Stimulated activated effector memory CD8-positive, alpha-beta T cell treated with anti-CD3 and anti-CD28 coated beads, Interleukin-12 subunit alpha, Interleukin-12 subunit beta, amount 100 ng/mL, for 72 hours (primary cell): ENCODE measurements around the gene MARK4.
A peak's percentile ranks its signal among the peaks of the same experiment; 100 is the strongest.
"Not testable (repeated sequence)": the region's sequence is repeated elsewhere in the genome, so short reads cannot be mapped to it uniquely, and the experiment has no call there.

Experiments used
- ATAC-seq: fragments of 150-1000 bp; cut with Tn5 transposase; 2 replicates; pipeline ENCODE4 v1.10.0; 2021
- DNase-seq, 2 donors: peaks; one replicate each; pipeline ENCODE4 v3.0.0; 2021 to 2022; ENCODE audit warnings: low spot score in 2 of 2
- H3K27ac Mint-ChIP-seq: one replicate; pipeline ENCODE4 v1.8.0; 2022; ENCODE audit warnings: mild to moderate bottlenecking, mixed read lengths
- H3K36me3 Mint-ChIP-seq: one replicate; pipeline ENCODE4 v1.8.0; 2022; ENCODE audit warnings: mild to moderate bottlenecking, mixed read lengths
- H3K4me1 Mint-ChIP-seq: one replicate; pipeline ENCODE4 v1.8.0; 2022; ENCODE audit warnings: mixed read lengths
- H3K4me3 Mint-ChIP-seq: one replicate; pipeline ENCODE4 v1.8.0; 2022; ENCODE audit warnings: mild to moderate bottlenecking, mixed read lengths
- H3K9me3 Mint-ChIP-seq: one replicate; pipeline ENCODE4 v1.8.0; 2022; ENCODE audit warnings: mixed read lengths

The MARK4 gene

GRCh38 chr19:45322744-45323281 lies 71.7 kb downstream of the MARK4 start, which contains the start of gene CKM:
TSS of gene CKM (minus strand) at chr19:45322875. CDS start at chr19:45319713, 3,162 bp downstream.
- H3K4me3 Mint-ChIP-seq, result no peak within 1 kb of the TSS
- DNase-seq (no peak), ATAC-seq (peak; percentile 5)
- H3K4me1 Mint-ChIP-seq, result peaks cover 5% of the 10 kb centered on the region
- H3K27ac Mint-ChIP-seq, result no peak within 1 kb of the TSS
- no peaks in the 10 kb centered on the region for H3K36me3 Mint-ChIP-seq
- H3K9me3 Mint-ChIP-seq, result no peaks in the 10 kb centered on the region

GRCh38 chr19:45323671-45324081 lies 72.6 kb downstream of the MARK4 start:
- H3K9me3 Mint-ChIP-seq, result no peaks in the 10 kb centered on the region
- no peaks in the 10 kb centered on the region for H3K36me3 Mint-ChIP-seq
- peaks cover 5% of the 10 kb centered on the region for H3K4me1 Mint-ChIP-seq
- ATAC-seq, result no peak
- H3K27ac Mint-ChIP-seq, result no peak overlapping the region
- DNase-seq, result no peak
- no peak overlapping the region for H3K4me3 Mint-ChIP-seq

- H3K36me3 Mint-ChIP-seq, result no peaks in the 10 kb centered on the region
- no peak overlapping the region for H3K4me3 Mint-ChIP-seq
- no peak for ATAC-seq
- H3K27ac Mint-ChIP-seq, result no peak overlapping the region
- H3K4me1 Mint-ChIP-seq, result peaks cover 5% of the 10 kb centered on the region
- DNase-seq, result no peak
- no peaks in the 10 kb centered on the region for H3K9me3 Mint-ChIP-seq
These were observed 73.4 kb downstream of the MARK4 start for GRCh38 chr19:45324349-45324907.

- H3K27ac Mint-ChIP-seq, result no peak overlapping the region
- peaks cover 5% of the 10 kb centered on the region for H3K4me1 Mint-ChIP-seq
- H3K9me3 Mint-ChIP-seq, result no peaks in the 10 kb centered on the region
- no peaks in the 10 kb centered on the region for H3K36me3 Mint-ChIP-seq
- ATAC-seq (no peak), DNase-seq (no peak)
- no peak overlapping the region for H3K4me3 Mint-ChIP-seq
These were observed 76.5 kb downstream of the MARK4 start for GRCh38 chr19:45327404-45328143.

GRCh38 chr19:45331411-45331810 lies 80.3 kb downstream of the MARK4 start:
- Mint-ChIP-seq H3K4me1 (peaks cover 2% of the 10 kb centered on the region), H3K27ac (no peak overlapping the region), H3K36me3 (no peaks in the 10 kb centered on the region), H3K4me3 (no peak overlapping the region), H3K9me3 (no peaks in the 10 kb centered on the region)
- ATAC-seq, result no peak
- DNase-seq, result no peak

GRCh38 chr19:45333609-45334303 lies 82.7 kb downstream of the MARK4 start:
- no peak overlapping the region for H3K27ac Mint-ChIP-seq
- no peaks in the 10 kb centered on the region for H3K36me3 Mint-ChIP-seq
- DNase-seq (no peak), ATAC-seq (no peak)
- H3K4me1 Mint-ChIP-seq, result no peaks in the 10 kb centered on the region
- H3K4me3 Mint-ChIP-seq, result no peak overlapping the region
- no peaks in the 10 kb centered on the region for H3K9me3 Mint-ChIP-seq

- not testable (repeated sequence) for H3K4me1 Mint-ChIP-seq, DNase-seq
These were observed 83.8 kb downstream of the MARK4 start for GRCh38 chr19:45334881-45335280.

GRCh38 chr19:45336696-45337251 lies 85.7 kb downstream of the MARK4 start:
- Mint-ChIP-seq H3K27ac (no peak overlapping the region), H3K9me3 (no peaks in the 10 kb centered on the region), H3K4me1 (peaks cover 6% of the 10 kb centered on the region), H3K4me3 (no peak overlapping the region), H3K36me3 (peaks cover 5% of the 10 kb centered on the region)
- DNase-seq (no peak), ATAC-seq (no peak)

More at GRCh38 chr19:45334881-45335280, 83.8 kb downstream of the MARK4 start:
- H3K36me3 Mint-ChIP-seq, ATAC-seq, H3K9me3 Mint-ChIP-seq, H3K4me3 Mint-ChIP-seq, H3K27ac Mint-ChIP-seq: not testable (repeated sequence)

- H3K36me3 Mint-ChIP-seq, result peaks cover 5% of the 10 kb centered on the region
- peaks cover 6% of the 10 kb centered on the region for H3K4me1 Mint-ChIP-seq
- H3K9me3 Mint-ChIP-seq, result no peaks in the 10 kb centered on the region
- DNase-seq (no peak), ATAC-seq (no peak)
- H3K4me3 Mint-ChIP-seq, result peak overlapping the region; percentile 42
- H3K27ac Mint-ChIP-seq, result no peak overlapping the region
These were observed 88.6 kb downstream of the MARK4 start for GRCh38 chr19:45339629-45340028.

GRCh38 chr19:45340232-45340898 lies 89.3 kb downstream of the MARK4 start, which contains the start of gene KLC3:
TSS of gene KLC3 (plus strand) at chr19:45340750. CDS start at chr19:45345542, 4,792 bp downstream.
- DNase-seq (peak in 1 of 2 donors; percentile 54), ATAC-seq (peak; percentile 4)
- peaks cover 6% of the 10 kb centered on the region for H3K4me1 Mint-ChIP-seq
- no peak within 1 kb of the TSS for H3K27ac Mint-ChIP-seq
- peaks cover 5% of the 10 kb centered on the region for H3K36me3 Mint-ChIP-seq
- H3K9me3 Mint-ChIP-seq, result no peaks in the 10 kb centered on the region
- H3K4me3 Mint-ChIP-seq, result peak within 1 kb of the TSS; percentile 42

GRCh38 chr19:45340899-45341453 lies 89.9 kb downstream of the MARK4 start:
- H3K4me3 Mint-ChIP-seq, result no peak overlapping the region
- DNase-seq (no peak), ATAC-seq (no peak)
- peaks cover 6% of the 10 kb centered on the region for H3K4me1 Mint-ChIP-seq
- no peak overlapping the region for H3K27ac Mint-ChIP-seq
- H3K9me3 Mint-ChIP-seq, result no peaks in the 10 kb centered on the region
- peaks cover 5% of the 10 kb centered on the region for H3K36me3 Mint-ChIP-seq

GRCh38 chr19:45342911-45343310 lies 91.8 kb downstream of the MARK4 start:
- Mint-ChIP-seq H3K9me3 (no peaks in the 10 kb centered on the region), H3K4me3 (no peak overlapping the region), H3K36me3 (peaks cover 5% of the 10 kb centered on the region), H3K27ac (no peak overlapping the region), H3K4me1 (peaks cover 7% of the 10 kb centered on the region)
- ATAC-seq (no peak), DNase-seq (no peak)

GRCh38 chr19:45344621-45345505 lies 93.8 kb downstream of the MARK4 start:
- Mint-ChIP-seq H3K4me1 (peaks cover 10% of the 10 kb centered on the region), H3K4me3 (no peak overlapping the region), H3K27ac (no peak overlapping the region), H3K9me3 (no peaks in the 10 kb centered on the region), H3K36me3 (peaks cover 5% of the 10 kb centered on the region)
- DNase-seq, result no peak
- no peak for ATAC-seq

GRCh38 chr19:45345506-45345860 lies 94.4 kb downstream of the MARK4 start:
- Mint-ChIP-seq H3K9me3 (no peaks in the 10 kb centered on the region), H3K4me3 (no peak overlapping the region), H3K36me3 (no peaks in the 10 kb centered on the region), H3K27ac (no peak overlapping the region), H3K4me1 (peaks cover 4% of the 10 kb centered on the region)
- ATAC-seq (no peak), DNase-seq (no peak)
